ENCODE results near the gene CHD8. TPM values are rescaled to one million over a fixed set of nuclear protein-coding genes. Genes with fewer than 3 reads are reported as not detected.

The CHD8 gene
- total RNA-seq, 4 donors from 2014 or later = 46.2 to 112 (median 78.4) TPM

- Histone ChIP-seq H3K27me3 (no peaks in the 10 kb centered on the region), H3K27ac (no peak overlapping the region), H3K4me1 (no peaks in the 10 kb centered on the region), H3K9me3 (no peaks in the 10 kb centered on the region), H3K36me3 (peaks cover 0 to 99% (median 4%) of the 10 kb centered on the region in 3 donors), H3K4me3 (no peak overlapping the region)
- DNase-seq = no peak
- no peak for TF ChIP-seq CTCF (IDR thresholded peaks at IDR 0.05)
- TF ChIP-seq POLR2A (IDR thresholded peaks at IDR 0.05) = no peak
These were observed 49.7 kb downstream of the CHD8 start for GRCh38 chr14:21406213-21406612.

DNA sequence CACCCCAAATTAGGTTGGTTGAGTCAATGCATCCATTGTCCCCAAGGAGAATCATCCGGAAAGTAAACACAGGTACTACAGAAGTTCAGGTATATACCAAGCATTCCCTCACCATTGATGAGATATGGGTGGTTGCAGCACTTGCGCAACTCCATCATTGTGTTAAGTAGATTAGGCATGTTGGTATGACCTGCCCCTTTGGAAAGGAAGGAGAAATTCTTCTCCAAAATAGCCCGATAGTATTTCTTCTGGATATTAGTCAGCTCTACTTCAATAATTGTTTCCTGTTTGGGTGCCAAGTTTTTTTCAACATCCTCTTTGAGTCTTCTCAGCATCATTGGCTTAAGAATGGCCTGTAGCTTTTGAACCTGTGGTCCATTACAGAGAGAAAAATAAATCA, 50.8 kb downstream of the CHD8 start:
- Histone ChIP-seq H3K9me3 (no peaks in the 10 kb centered on the region), H3K36me3 (peaks cover 0 to 99% (median 4%) of the 10 kb centered on the region in 3 donors), H3K27me3 (no peaks in the 10 kb centered on the region), H3K27ac (no peak overlapping the region), H3K4me1 (no peaks in the 10 kb centered on the region), H3K4me3 (no peak overlapping the region)
- TF ChIP-seq CTCF (IDR thresholded peaks at IDR 0.05) (no peak), POLR2A (IDR thresholded peaks at IDR 0.05) (no peak)
- DNase-seq = no peak

- no peak for DNase-seq
- H3K27ac ChIP-seq = no peak overlapping the region
- no peak for TF ChIP-seq CTCF (IDR thresholded peaks at IDR 0.05)
These were observed 56.5 kb downstream of the CHD8 start for GRCh38 chr14:21399311-21399870.

GRCh38 chr14:21398901-21399300, 57.0 kb downstream of the CHD8 start:
- TF ChIP-seq CTCF (IDR thresholded peaks at IDR 0.05) (no peak), POLR2A (IDR thresholded peaks at IDR 0.05) (no peak)
- H3K4me3 ChIP-seq = no peak overlapping the region
- H3K27me3 ChIP-seq = no peaks in the 10 kb centered on the region
- H3K36me3 ChIP-seq = peaks cover 2 to 100% (median 3%) of the 10 kb centered on the region in 3 donors
- H3K9me3 ChIP-seq = no peaks in the 10 kb centered on the region
- no peak overlapping the region for H3K27ac ChIP-seq
- DNase-seq = no peak
- no peaks in the 10 kb centered on the region for H3K4me1 ChIP-seq

More at GRCh38 chr14:21399311-21399870, 56.5 kb downstream of the CHD8 start:
- no peak overlapping the region for H3K4me3 ChIP-seq
- no peaks in the 10 kb centered on the region for H3K9me3 ChIP-seq
- no peaks in the 10 kb centered on the region for H3K4me1 ChIP-seq
- H3K36me3 ChIP-seq = peaks cover 2 to 100% (median 3%) of the 10 kb centered on the region in 3 donors
- no peaks in the 10 kb centered on the region for H3K27me3 ChIP-seq

- Histone ChIP-seq H3K36me3 (peaks cover 2 to 100% (median 3%) of the 10 kb centered on the region in 3 donors), H3K27me3 (no peaks in the 10 kb centered on the region), H3K4me3 (no peak overlapping the region), H3K4me1 (no peaks in the 10 kb centered on the region), H3K27ac (no peak overlapping the region), H3K9me3 (no peaks in the 10 kb centered on the region)
- no peak for TF ChIP-seq CTCF (IDR thresholded peaks at IDR 0.05)
- no peak for TF ChIP-seq POLR2A (IDR thresholded peaks at IDR 0.05)
- DNase-seq = no peak
These were observed 60.5 kb downstream of the CHD8 start for GRCh38 chr14:21395450-21395849.

All from Peyer's patch (tissue), 4 donors.